ENCODE results near the gene SLC46A1.

The SLC46A1 gene

DNA sequence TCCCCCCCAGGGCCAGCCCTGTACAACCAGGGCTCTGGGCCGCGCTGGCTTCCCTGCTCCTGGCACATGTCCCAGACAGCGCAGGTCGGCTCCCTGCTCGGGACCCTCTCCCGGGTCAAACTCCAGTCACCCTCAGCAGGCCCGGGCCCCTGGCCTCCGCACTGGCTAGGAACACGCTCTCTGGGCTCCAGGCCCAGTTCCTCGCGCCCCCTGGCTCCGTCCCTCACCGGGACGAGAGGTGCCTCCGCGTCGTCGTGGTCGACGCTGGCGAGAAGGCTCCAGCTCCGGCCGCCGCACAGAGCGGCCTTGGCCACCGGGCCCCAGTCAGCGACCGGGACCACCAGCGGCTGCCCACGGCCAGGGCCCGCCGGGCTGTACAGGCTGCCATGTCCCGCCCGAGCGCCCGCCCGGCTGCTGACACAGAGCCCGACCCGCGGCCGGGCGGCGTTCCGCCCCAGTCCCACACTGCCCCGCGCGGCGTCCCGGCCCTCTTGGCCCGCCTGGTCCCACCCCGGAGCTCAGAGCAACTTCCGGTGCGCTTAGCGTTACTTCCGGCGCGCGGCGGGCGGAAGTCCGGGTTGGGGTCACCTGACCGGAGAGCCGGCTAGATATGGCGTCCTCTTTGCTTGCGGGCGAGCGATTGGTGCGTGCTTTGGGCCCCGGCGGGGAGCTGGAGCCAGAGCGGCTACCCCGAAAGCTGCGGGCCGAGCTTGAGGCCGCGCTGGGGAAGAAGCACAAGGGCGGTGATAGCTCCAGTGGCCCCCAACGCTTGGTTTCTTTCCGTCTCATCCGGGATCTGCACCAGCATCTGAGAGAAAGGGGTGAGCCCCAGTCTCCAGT is 48.7 kb downstream of the SLC46A1 start, which contains the start of gene POLDIP2:
POLDIP2 (minus strand) TSS at position 467 of the 840 bp plus-strand sequence; CDS start at position 388, 79 bp downstream.
- DNase-seq (ENCODE audit: low spot score) = peak; percentile 97

DNA sequence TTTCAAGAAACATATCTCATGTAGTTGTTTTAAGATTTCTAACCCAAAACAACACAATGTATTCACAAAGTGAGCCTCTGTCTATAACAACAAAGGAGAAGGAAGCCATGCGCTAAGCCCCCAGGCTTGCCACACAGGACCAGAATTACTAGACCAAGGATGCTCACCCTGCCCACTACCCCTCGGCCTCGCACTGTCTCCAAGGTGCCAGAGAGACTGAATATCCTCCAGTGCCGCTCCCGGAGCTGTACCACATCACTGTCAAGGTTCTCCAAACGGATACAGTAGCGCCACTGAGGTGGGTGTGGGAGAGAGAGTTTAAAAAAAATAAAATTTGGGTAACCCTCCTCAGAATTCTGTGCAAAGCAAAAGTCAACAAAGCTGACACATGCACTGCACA is 55.7 kb downstream of the SLC46A1 start:
- no peak for DNase-seq (ENCODE audit: low spot score)

DNA sequence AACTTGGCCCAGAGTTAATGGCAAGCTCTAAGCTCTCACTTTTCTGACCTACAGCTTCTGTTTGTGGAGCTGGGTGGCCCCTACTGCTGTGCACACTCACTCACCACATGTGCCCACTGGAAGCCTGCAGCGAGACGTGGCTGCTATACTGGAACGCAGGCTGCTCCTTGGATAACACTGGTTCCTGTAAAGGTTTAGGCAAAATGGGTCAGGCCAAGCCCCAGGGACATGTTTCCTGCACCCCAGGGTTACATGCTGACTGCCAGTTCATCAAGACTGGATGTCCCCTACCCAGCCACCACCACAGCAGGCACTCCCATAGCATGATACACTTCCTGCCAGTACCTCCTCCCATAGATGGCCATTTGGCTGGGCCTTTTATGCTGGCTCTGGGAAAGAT is 57.0 kb downstream of the SLC46A1 start:
- no peak for DNase-seq (ENCODE audit: low spot score)

DNA sequence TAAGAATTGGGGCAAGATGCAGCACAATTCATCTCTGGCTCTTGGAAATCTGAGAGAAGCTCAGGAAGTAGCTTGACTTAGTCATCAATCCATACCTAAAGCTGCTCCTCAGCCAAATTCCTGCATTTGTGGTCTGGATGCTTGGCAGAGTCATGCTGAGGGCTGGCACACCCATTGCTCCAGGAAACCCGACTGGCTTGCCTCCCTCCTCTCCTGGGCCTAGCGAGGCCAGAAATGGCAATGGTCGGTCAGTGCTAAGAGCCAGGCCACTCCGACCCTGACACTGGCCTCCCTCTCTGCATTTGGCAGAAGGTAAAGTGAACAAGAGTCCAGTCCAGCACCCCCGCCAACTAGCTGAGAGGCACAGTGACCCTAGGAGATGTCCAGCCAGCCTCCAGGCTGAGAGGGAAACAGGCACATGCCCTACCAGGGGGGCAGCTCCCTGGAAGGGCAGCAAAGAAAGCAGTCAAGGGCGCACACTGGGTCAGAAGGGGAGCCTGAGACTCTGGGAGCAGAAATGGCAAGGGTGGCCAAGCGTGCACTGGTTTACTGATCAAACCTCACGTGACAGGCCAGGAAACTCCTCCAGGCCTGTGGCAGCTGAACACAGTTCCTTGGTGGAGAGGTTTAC is 58.6 kb downstream of the SLC46A1 start:
- no peak for DNase-seq (ENCODE audit: low spot score)

DNA sequence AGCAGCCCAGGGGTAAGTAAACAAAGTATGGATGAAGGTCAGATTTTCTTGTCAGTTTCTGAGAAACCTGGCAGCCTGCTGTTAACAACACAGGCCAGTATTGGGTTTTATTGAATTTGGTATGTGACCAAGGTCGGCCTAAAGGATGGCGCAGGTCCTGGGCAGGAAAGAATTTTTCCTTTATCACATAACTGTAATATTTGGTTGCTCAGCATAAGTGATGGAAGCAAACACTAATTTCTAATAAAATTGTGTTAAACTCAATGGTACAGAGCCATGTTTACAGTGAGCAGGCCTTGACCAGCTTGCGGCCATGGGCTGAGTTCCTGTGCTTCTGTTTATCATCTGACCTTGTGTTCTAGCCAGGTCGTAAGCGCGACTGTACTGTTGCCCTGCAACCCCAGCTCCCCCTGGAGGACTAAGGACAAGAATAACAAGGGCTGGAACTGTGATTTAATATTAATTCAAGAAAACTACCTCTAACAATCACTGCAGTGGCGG is 59.2 kb downstream of the SLC46A1 start:
- no peak for DNase-seq (ENCODE audit: low spot score)

DNA sequence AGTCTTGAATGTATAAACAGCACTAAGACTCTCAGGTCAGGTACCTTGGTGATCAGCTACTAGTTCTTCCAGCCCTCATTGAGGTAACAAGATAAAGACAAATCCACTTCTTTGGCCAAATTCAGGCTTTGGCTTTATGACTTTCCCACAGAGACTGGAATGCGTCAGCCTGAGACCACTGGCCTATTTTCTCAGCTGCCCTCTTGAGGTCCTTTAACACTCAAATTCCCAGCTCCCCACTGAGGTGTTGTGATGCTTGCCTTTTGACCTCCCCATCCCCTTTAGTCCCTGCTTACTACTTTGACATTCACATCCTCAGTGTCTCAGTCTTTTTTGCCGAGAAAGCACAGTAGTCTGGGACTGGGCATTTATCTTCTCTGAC is 59.8 kb downstream of the SLC46A1 start:
- no peak for DNase-seq (ENCODE audit: low spot score)

- DNase-seq (ENCODE audit: low spot score) = no peak
Measured at GRCh38 chr17:28345419-28346198, 60.4 kb downstream of the SLC46A1 start.

Data from activated CD4-positive, alpha-beta T cell treated with anti-CD3 and anti-CD28 coated beads, Interleukin-2, Interleukin-4, amounts not matched to agents 100 ng/mL and 50 ng/mL, durations not matched to agents 16 hours and 8 hours (primary cell).